HCT116 (cell line): Measurements from ENCODE around the gene ASIC1. TPM values are rescaled to one million over a fixed set of nuclear protein-coding genes. Genes with fewer than 3 reads are reported as not detected.

ENCODE experiments used
- ATAC-seq: fragments of 200-7000 bp; cut with Tn5 transposase; 2 replicates; pipeline ENCODE4 v1.9.1; 2020; ENCODE audit warnings: mild to moderate bottlenecking, moderate library complexity
- BruUV-seq: library from RNA; stranded (reverse); fragments of 400-500 nt; replicated peaks from 2 replicates; lab custom pipeline; 2021; lab: Mats Ljungman, UMichigan
- CTCF ChIA-PET: fragments of 300-600 bp; sonication (Branson Sonifier 250); formaldehyde crosslinking; loops from one replicate; lab custom pipeline; 2021; ENCODE audit warnings: antibody characterized with exemption; lab: Charles Lee
- POLR2A ChIA-PET: fragments of 300-600, 350-600 bp; sonication (Branson Sonifier 250); formaldehyde crosslinking; loops from one replicate; lab custom pipeline; 2021; ENCODE audit warnings: antibody characterized with exemption; lab: Charles Lee
- RAD21 ChIA-PET, 2 experiments: fragments of 300-600 bp; sonication (Branson Sonifier 250); formaldehyde crosslinking; loops; one replicate each; lab custom pipeline; 2023; ENCODE audit warnings: low total read pairs in 2 of 2; ENCODE audit not compliant: uncharacterized antibody in 2 of 2, unreplicated experiment in 2 of 2, low non-redundant PET in 1 of 2; lab: Charles Lee
- DNase-seq: peaks from one replicate; pipeline ENCODE4 v3.0.0-alpha.2; 2010; ENCODE audit warnings: low read depth, low spot score
- H2AFZ ChIP-seq: fragments of 200-600 bp; shearing (Covaris generic), sonication (generic); 2 replicates; pipeline ENCODE4 v1.6.1; 2017; ENCODE audit warnings: low read depth, mixed run types, mixed read lengths, antibody characterized with exemption, low read length; ENCODE audit not compliant: poor library complexity, severe bottlenecking
- H3K27ac ChIP-seq: 2 replicates; pipeline ENCODE4 v1.5.1; 2012; ENCODE audit warnings: low read depth, low read length
- H3K27me3 ChIP-seq: fragments of 200-600 bp; sonication (generic); 2 replicates; pipeline ENCODE4 v1.6.1; 2016; ENCODE audit warnings: mixed run types, low read length, mixed read lengths; ENCODE audit not compliant: insufficient read depth
- H3K36me3 ChIP-seq, 2 experiments: fragments of 200-500 bp in 1 of 2; fragments of 200-600 bp in 1 of 2; sonication (Bioruptor generic) in 1 of 2; sonication (generic) in 1 of 2; 2 replicates each; pipeline versions ENCODE4 v1.5.1 to v1.6.1; 2014 to 2016; ENCODE audit warnings: low read length in 2 of 2, inconsistent platforms in 1 of 2, mixed read lengths in 1 of 2, mixed run types in 1 of 2; ENCODE audit not compliant: insufficient read depth in 2 of 2, control insufficient read depth in 1 of 2
- H3K4me1 ChIP-seq, 2 experiments: fragments of 200-600 bp in 1 of 2; sonication (generic) in 1 of 2; 2 replicates each; pipeline versions ENCODE4 v1.5.1 to v1.6.1; 2012 to 2017; ENCODE audit warnings: low read length in 2 of 2, inconsistent platforms in 1 of 2, mild to moderate bottlenecking in 1 of 2, mixed read lengths in 1 of 2, mixed run types in 1 of 2, moderate library complexity in 1 of 2; ENCODE audit not compliant: insufficient read depth in 2 of 2, control insufficient read depth in 1 of 2
- H3K4me2 ChIP-seq: fragments of 200-600 bp; sonication (generic); 2 replicates; pipeline ENCODE4 v1.6.1; 2017; ENCODE audit warnings: mixed run types, low read length, mixed read lengths
- H3K4me3 ChIP-seq, 2 experiments: fragments of 200-600 bp in 1 of 2; sonication (generic) in 1 of 2; replicated peaks in 1 of 2; 2 replicates each; pipeline ENCODE4 v1.5.1; 2011 to 2016; ENCODE audit warnings: low read length in 2 of 2, control low read depth in 1 of 2, low read depth in 1 of 2, mild to moderate bottlenecking in 1 of 2, mixed read lengths in 1 of 2, mixed run types in 1 of 2
- H3K79me2 ChIP-seq: fragments of 200-600 bp; sonication (generic); 2 replicates; pipeline ENCODE4 v1.6.1; 2017; ENCODE audit warnings: mild to moderate bottlenecking, mixed run types, low read length, moderate library complexity, mixed read lengths; ENCODE audit not compliant: insufficient read depth
- H3K9ac ChIP-seq: fragments of 200-600 bp; sonication (generic); 2 replicates; pipeline ENCODE4 v1.6.1; 2016; ENCODE audit warnings: low read length, mixed read lengths
- H3K9me2 ChIP-seq: fragments of 200-600 bp; sonication (generic), shearing (Covaris generic); 2 replicates; pipeline ENCODE4 v1.6.1; 2017; ENCODE audit warnings: mixed run types, mild to moderate bottlenecking, moderate library complexity; ENCODE audit not compliant: insufficient read depth
- H3K9me3 ChIP-seq, 2 experiments: fragments of 200-500 bp in 1 of 2; fragments of 200-600 bp in 1 of 2; sonication (Bioruptor generic) in 1 of 2; sonication (generic) in 1 of 2; 2 replicates each; pipeline ENCODE4 v1.6.1; 2014 to 2017; ENCODE audit warnings: low read length in 2 of 2, mixed read lengths in 2 of 2, inconsistent platforms in 1 of 2, low read depth in 1 of 2, mild to moderate bottlenecking in 1 of 2, mixed run types in 1 of 2, moderate library complexity in 1 of 2; ENCODE audit not compliant: control insufficient read depth in 1 of 2, insufficient read depth in 1 of 2
- H4K20me1 ChIP-seq: fragments of 200-600 bp; sonication (generic), shearing (Covaris generic); 2 replicates; pipeline ENCODE4 v1.6.1; 2017; ENCODE audit warnings: mixed run types, mild to moderate bottlenecking, moderate library complexity; ENCODE audit not compliant: insufficient read depth
- CBX3 ChIP-seq: IDR thresholded peaks from 2 replicates; pipeline ENCODE4 v1.6.1; 2012; ENCODE audit warnings: low read depth
- CEBPB ChIP-seq: IDR thresholded peaks from 2 replicates; pipeline ENCODE4 v1.6.1; 2012; ENCODE audit warnings: low read depth
- EGR1 ChIP-seq: IDR thresholded peaks from 2 replicates; pipeline ENCODE4 v1.6.1; 2012; ENCODE audit warnings: low read depth
- ELF1 ChIP-seq: IDR thresholded peaks from 2 replicates; pipeline ENCODE4 v1.6.1; 2012; ENCODE audit warnings: low read depth, borderline replicate concordance
- EZH2 ChIP-seq: fragments of 200-600 bp; sonication (generic); IDR thresholded peaks from 2 replicates; pipeline ENCODE4 v1.6.1; 2017; ENCODE audit warnings: antibody characterized with exemption, mixed run types
- EZH2phosphoT487 ChIP-seq: fragments of 200-600 bp; IDR thresholded peaks from 2 replicates; pipeline ENCODE4 v1.6.1; 2018; ENCODE audit warnings: antibody characterized with exemption, borderline replicate concordance
- FOSL1 ChIP-seq: IDR thresholded peaks from 2 replicates; pipeline ENCODE4 v1.6.1; 2012; ENCODE audit warnings: low read depth
- JUND ChIP-seq: IDR thresholded peaks from 2 replicates; pipeline ENCODE4 v1.6.1; 2012
- MAX ChIP-seq: IDR thresholded peaks from 2 replicates; pipeline ENCODE4 v1.6.1; 2012
- RAD21 ChIP-seq: IDR thresholded peaks from 2 replicates; pipeline ENCODE4 v1.6.1; 2012; ENCODE audit warnings: low read depth, mild to moderate bottlenecking
- SIN3A ChIP-seq: IDR thresholded peaks from 2 replicates; pipeline ENCODE4 v1.6.1; 2012; ENCODE audit warnings: low read depth
- SP1 ChIP-seq: IDR thresholded peaks from 2 replicates; pipeline ENCODE4 v1.6.1; 2012; ENCODE audit warnings: low read depth
- SRF ChIP-seq: IDR thresholded peaks from 2 replicates; pipeline ENCODE4 v1.6.1; 2012; ENCODE audit warnings: low read depth
- TCF7L2 ChIP-seq: IDR thresholded peaks from 2 replicates; pipeline ENCODE4 v1.7.0; 2011; ENCODE audit warnings: borderline replicate concordance, inconsistent platforms; ENCODE audit not compliant: insufficient read depth, insufficient read length; ENCODE audit errors: extremely low read depth
- YY1 ChIP-seq: IDR thresholded peaks from 2 replicates; pipeline ENCODE4 v1.6.1; 2011; ENCODE audit warnings: low read length, low read depth, moderate library complexity, mild to moderate bottlenecking; ENCODE audit not compliant: insufficient replicate concordance; ENCODE audit errors: extremely low read depth
- ZFX ChIP-seq: fragments of 450-650 bp; IDR thresholded peaks from 2 replicates; pipeline ENCODE4 v1.6.1; 2017
- ZNF274 ChIP-seq: fragments of 200-500 bp; sonication (Bioruptor generic); IDR thresholded peaks from 2 replicates; pipeline ENCODE4 v1.6.1; 2014; ENCODE audit warnings: mild to moderate bottlenecking, low read depth, low read length, inconsistent platforms
- intact Hi-C: fragments of 100-400 bp; cut with micrococcal nuclease; formaldehyde crosslinking; loops from 2 replicates; pipeline ENCODE4 v1.10.0; 2022
- total RNA-seq: library from RNA; stranded (reverse); gene quantifications from one replicate; pipeline ENCODE4 v1.2.1, GENCODE V29; 2021; ENCODE audit not compliant: unreplicated experiment
- TF ChIP-seq, protein P1 (sequence below), 3 experiments: fragments of 200-600 bp in 1 of 3; sonication (generic) in 1 of 3; IDR thresholded peaks in 2 of 3; conservative IDR thresholded peaks in 1 of 3; 2 replicates each; pipeline ENCODE4 v1.5.1; 2012 to 2017; ENCODE audit warnings: low read depth in 2 of 3, low read length in 2 of 3, antibody characterized with exemption in 1 of 3, borderline replicate concordance in 1 of 3, control low read depth in 1 of 3, mild to moderate bottlenecking in 1 of 3, mixed read lengths in 1 of 3, mixed run types in 1 of 3, moderate library complexity in 1 of 3; ENCODE audit not compliant: insufficient read depth in 1 of 3
- TF ChIP-seq, protein P2 (sequence below): IDR thresholded peaks from 2 replicates; pipeline ENCODE4 v1.6.1; 2011; ENCODE audit warnings: mild to moderate bottlenecking, low read length, moderate library complexity; ENCODE audit not compliant: insufficient replicate concordance; ENCODE audit errors: extremely low read depth
- TF ChIP-seq, protein P3 (sequence below): IDR thresholded peaks from 2 replicates; pipeline ENCODE4 v1.6.1; 2012

ASIC1 gene
- total RNA-seq, 1 experiment from 2014 or later = 28.9 TPM

DNA sequence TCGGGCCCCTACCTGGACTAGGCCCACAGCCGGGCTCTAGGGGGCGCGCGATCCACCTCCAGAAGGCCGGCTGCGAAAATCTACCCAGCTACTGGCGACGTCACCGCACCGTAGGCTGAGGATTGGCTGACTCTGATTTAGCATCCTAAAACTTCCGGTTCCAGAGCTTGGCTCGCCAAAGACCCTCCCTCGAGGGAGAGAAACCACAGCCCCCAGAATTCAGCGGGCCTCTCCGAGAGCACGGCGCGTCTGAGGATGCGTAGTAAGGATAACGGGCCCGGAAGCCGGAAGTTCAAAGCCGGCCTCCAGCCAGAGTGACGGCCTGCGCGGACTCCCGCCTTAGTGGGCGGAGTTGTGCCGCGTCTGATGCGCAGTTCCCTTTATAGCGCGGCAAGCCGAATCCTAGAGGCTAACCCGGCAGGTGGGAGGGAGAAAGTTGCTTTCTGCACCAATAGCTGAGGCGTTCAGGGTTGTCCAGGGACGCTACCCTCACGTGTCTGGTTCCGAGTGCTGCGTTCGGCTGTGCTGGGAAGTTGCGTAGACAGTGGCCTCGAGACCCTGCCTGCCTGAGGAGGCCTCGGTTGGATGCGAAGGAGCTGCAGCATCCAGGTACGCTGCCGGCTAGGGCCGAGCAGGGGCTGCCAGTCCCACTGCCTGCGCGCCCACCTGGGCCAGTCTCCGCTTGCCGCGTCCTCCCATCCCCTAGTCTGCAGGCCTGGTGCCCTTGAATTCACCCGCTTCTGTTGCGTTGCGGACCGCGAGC, 54.5 kb downstream of the ASIC1 start, which contains the start of gene COX14:
Gene COX14, plus strand, starts transcription at position 544 of the 763 bp plus-strand sequence. CDS start 7,808 bp downstream, outside the sequence.
- H3K27me3 ChIP-seq = no peaks in the 10 kb centered on the region
- H3K9me2 ChIP-seq = no peaks in the 10 kb centered on the region
- peak within 1 kb of the TSS; percentile 77 for H3K27ac ChIP-seq
- no peak within 1 kb of the TSS for H2AFZ ChIP-seq
- intact Hi-C loops = loop anchor here (2.0 to 5.0 kb wide), 2 partner anchors 55 to 200 kb away; partner anchors contain the start of gene CERS5
- POLR2A ChIA-PET = interaction anchor here (0.6 to 2.8 kb wide), 13 partner anchors 8 to 370 kb away, joined by 3 to 20 read pairs (median 4); partner anchors contain the start of genes CERS5, GPD1, LIMA1 and SMARCD1
- ATAC-seq (peak; percentile 90), DNase-seq (peak; percentile 99)
- H3K36me3 ChIP-seq = no peaks in the 10 kb centered on the region
- H3K79me2 ChIP-seq = peaks cover 40% of the 10 kb centered on the region
- peaks cover 20 to 22% of the 10 kb centered on the region in 2 experiments for H3K4me1 ChIP-seq
- H3K4me2 ChIP-seq = peak within 1 kb of the TSS; percentile 79
- H3K9me3 ChIP-seq = no peaks in the 10 kb centered on the region
- RAD21 ChIA-PET = interaction anchor here (0.5 to 1.7 kb wide), 9 partner anchors 27 to 203 kb away, joined by 3 to 7 read pairs (median 3); partner anchors contain the start of genes CERS5 (in 1 of the 2) and SMARCD1 (in 1 of the 2)
- H3K4me3 ChIP-seq = peak within 1 kb of the TSS; percentile 93 to 99
- H3K9ac ChIP-seq = peak within 1 kb of the TSS; percentile 85
- BruUV-seq = no TSS peak
- H4K20me1 ChIP-seq = no peaks in the 10 kb centered on the region
- CTCF ChIA-PET = interaction anchor here (0.7 to 3.8 kb wide), 32 partner anchors 8 to 813 kb away, joined by 3 to 33 read pairs (median 4); partner anchors contain the start of genes CERS5, GPD1, LIMA1 and SMARCD1
- TF ChIP-seq ELF1 (peak; percentile 96; the same call in 1 of the 2 replicates), SRF (peak; percentile 73; the same call in 1 of the 2 replicates), RAD21 (peak; percentile 70), EGR1 (no peak), TCF7L2 (peak; percentile 68), ZFX (peak; percentile 77; the same call in 1 of the 2 replicates), SIN3A (peak; percentile 95; the same call in 1 of the 2 replicates), ZNF274 (no peak), YY1 (peak; percentile 22), CEBPB (no peak), FOSL1 (no peak), MAX (peak; percentile 96), JUND (no peak), EZH2 (no peak), SP1 (peak; percentile 80), CBX3 (no peak), EZH2phosphoT487 (no peak)
- TF ChIP-seq, protein P1, sequence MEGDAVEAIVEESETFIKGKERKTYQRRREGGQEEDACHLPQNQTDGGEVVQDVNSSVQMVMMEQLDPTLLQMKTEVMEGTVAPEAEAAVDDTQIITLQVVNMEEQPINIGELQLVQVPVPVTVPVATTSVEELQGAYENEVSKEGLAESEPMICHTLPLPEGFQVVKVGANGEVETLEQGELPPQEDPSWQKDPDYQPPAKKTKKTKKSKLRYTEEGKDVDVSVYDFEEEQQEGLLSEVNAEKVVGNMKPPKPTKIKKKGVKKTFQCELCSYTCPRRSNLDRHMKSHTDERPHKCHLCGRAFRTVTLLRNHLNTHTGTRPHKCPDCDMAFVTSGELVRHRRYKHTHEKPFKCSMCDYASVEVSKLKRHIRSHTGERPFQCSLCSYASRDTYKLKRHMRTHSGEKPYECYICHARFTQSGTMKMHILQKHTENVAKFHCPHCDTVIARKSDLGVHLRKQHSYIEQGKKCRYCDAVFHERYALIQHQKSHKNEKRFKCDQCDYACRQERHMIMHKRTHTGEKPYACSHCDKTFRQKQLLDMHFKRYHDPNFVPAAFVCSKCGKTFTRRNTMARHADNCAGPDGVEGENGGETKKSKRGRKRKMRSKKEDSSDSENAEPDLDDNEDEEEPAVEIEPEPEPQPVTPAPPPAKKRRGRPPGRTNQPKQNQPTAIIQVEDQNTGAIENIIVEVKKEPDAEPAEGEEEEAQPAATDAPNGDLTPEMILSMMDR (IDR thresholded peaks at IDR 0.05 in 2 of 3, conservative IDR thresholded peaks at IDR 0.05 in 1 of 3; ENCODE audit: borderline replicate concordance in 1 of 3, insufficient read depth in 1 of 3, low read depth in 2 of 3, low read length in 2 of 3) = peak; percentile 83 to 94 (median 91); a peak in 5 of 6 replicates
- TF ChIP-seq, protein P2, sequence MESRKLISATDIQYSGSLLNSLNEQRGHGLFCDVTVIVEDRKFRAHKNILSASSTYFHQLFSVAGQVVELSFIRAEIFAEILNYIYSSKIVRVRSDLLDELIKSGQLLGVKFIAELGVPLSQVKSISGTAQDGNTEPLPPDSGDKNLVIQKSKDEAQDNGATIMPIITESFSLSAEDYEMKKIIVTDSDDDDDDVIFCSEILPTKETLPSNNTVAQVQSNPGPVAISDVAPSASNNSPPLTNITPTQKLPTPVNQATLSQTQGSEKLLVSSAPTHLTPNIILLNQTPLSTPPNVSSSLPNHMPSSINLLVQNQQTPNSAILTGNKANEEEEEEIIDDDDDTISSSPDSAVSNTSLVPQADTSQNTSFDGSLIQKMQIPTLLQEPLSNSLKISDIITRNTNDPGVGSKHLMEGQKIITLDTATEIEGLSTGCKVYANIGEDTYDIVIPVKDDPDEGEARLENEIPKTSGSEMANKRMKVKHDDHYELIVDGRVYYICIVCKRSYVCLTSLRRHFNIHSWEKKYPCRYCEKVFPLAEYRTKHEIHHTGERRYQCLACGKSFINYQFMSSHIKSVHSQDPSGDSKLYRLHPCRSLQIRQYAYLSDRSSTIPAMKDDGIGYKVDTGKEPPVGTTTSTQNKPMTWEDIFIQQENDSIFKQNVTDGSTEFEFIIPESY = peak; percentile 46
- TF ChIP-seq, protein P3, sequence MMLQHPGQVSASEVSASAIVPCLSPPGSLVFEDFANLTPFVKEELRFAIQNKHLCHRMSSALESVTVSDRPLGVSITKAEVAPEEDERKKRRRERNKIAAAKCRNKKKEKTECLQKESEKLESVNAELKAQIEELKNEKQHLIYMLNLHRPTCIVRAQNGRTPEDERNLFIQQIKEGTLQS = no peak
